Parathyroid adenoma (tissue), 2 donors: ENCODE data around the gene MTARC2.

Experiments used
- H2AFZ ChIP-seq: fragments of 300-600 bp; sonication (generic); one replicate; pipeline ENCODE4 v1.7.0; 2017; ENCODE audit warnings: antibody characterized with exemption, mild to moderate bottlenecking
- H3K27ac ChIP-seq: fragments of 300-600 bp; sonication (generic); one replicate; pipeline ENCODE4 v1.7.0; 2017
- H3K27me3 ChIP-seq: fragments of 300-600 bp; sonication (generic); one replicate; pipeline ENCODE4 v1.7.0; 2017; ENCODE audit warnings: low read length; ENCODE audit not compliant: control insufficient read depth, insufficient read depth
- H3K36me3 ChIP-seq: fragments of 300-600 bp; sonication (generic); one replicate; pipeline ENCODE4 v1.7.0; 2017; ENCODE audit warnings: low read length; ENCODE audit not compliant: control insufficient read depth, insufficient read depth
- H3K4me1 ChIP-seq: fragments of 300-600 bp; sonication (generic); one replicate; pipeline ENCODE4 v1.7.0; 2017; ENCODE audit warnings: control low read depth
- H3K4me2 ChIP-seq: fragments of 300-600 bp; sonication (generic); one replicate; pipeline ENCODE4 v1.7.0; 2017; ENCODE audit warnings: low read length
- H3K4me3 ChIP-seq: fragments of 300-600 bp; sonication (generic); one replicate; pipeline ENCODE4 v1.7.0; 2017; ENCODE audit warnings: low read depth, low read length
- H3K79me2 ChIP-seq: fragments of 300-600 bp; sonication (generic); one replicate; pipeline ENCODE4 v1.7.0; 2017; ENCODE audit warnings: control low read depth
- H3K9ac ChIP-seq: fragments of 300-600 bp; sonication (generic); one replicate; pipeline ENCODE4 v1.7.0; 2017; ENCODE audit warnings: mild to moderate bottlenecking
- H3K9me3 ChIP-seq: fragments of 300-600 bp; sonication (generic); one replicate; pipeline ENCODE4 v1.7.0; 2017; ENCODE audit warnings: low read length; ENCODE audit not compliant: control insufficient read depth
- TF ChIP-seq, protein P1 (sequence below): fragments of 300-600 bp; sonication (generic); IDR thresholded peaks from one replicate; pipeline ENCODE4 v1.7.0; 2017; ENCODE audit warnings: antibody characterized with exemption, mild to moderate bottlenecking
- donor health status: primary hyperparathyroidism.

Gene MTARC2

GRCh38 chr1:220746851-220747250 lies 1.3 kb upstream of the MTARC2 start:
- no peaks in the 10 kb centered on the region for H3K9me3 ChIP-seq
- peaks cover 4% of the 10 kb centered on the region for H3K4me1 ChIP-seq
- H3K4me3 ChIP-seq: no peak overlapping the region
- no peak overlapping the region for H3K27ac ChIP-seq
- H3K79me2 ChIP-seq: peaks cover 23% of the 10 kb centered on the region
- H3K36me3 ChIP-seq: no peaks in the 10 kb centered on the region
- TF ChIP-seq, protein P1, sequence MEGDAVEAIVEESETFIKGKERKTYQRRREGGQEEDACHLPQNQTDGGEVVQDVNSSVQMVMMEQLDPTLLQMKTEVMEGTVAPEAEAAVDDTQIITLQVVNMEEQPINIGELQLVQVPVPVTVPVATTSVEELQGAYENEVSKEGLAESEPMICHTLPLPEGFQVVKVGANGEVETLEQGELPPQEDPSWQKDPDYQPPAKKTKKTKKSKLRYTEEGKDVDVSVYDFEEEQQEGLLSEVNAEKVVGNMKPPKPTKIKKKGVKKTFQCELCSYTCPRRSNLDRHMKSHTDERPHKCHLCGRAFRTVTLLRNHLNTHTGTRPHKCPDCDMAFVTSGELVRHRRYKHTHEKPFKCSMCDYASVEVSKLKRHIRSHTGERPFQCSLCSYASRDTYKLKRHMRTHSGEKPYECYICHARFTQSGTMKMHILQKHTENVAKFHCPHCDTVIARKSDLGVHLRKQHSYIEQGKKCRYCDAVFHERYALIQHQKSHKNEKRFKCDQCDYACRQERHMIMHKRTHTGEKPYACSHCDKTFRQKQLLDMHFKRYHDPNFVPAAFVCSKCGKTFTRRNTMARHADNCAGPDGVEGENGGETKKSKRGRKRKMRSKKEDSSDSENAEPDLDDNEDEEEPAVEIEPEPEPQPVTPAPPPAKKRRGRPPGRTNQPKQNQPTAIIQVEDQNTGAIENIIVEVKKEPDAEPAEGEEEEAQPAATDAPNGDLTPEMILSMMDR: no peak
- H3K27me3 ChIP-seq: no peaks in the 10 kb centered on the region
- no peak overlapping the region for H3K9ac ChIP-seq
- peak overlapping the region; percentile 79 for H2AFZ ChIP-seq
- no peak overlapping the region for H3K4me2 ChIP-seq

GRCh38 chr1:220747437-220748088 lies 559 bp upstream of the MTARC2 start:
- Histone ChIP-seq H3K27ac (peak overlapping the region; percentile 88), H3K4me1 (peaks cover 6% of the 10 kb centered on the region), H3K4me2 (peak overlapping the region; percentile 88), H3K9me3 (no peaks in the 10 kb centered on the region), H3K79me2 (peaks cover 30% of the 10 kb centered on the region), H3K27me3 (no peaks in the 10 kb centered on the region), H2AFZ (peak overlapping the region; percentile 79), H3K9ac (no peak overlapping the region), H3K36me3 (no peaks in the 10 kb centered on the region), H3K4me3 (peak overlapping the region; percentile 87)
- TF ChIP-seq, protein P1: no peak

GRCh38 chr1:220748936-220749335 lies 814 bp downstream of the MTARC2 start:
- Histone ChIP-seq H3K27ac (peak overlapping the region; percentile 88), H3K36me3 (no peaks in the 10 kb centered on the region), H3K4me1 (peaks cover 10% of the 10 kb centered on the region), H2AFZ (no peak overlapping the region), H3K9me3 (no peaks in the 10 kb centered on the region), H3K4me3 (peak overlapping the region; percentile 87), H3K9ac (peak overlapping the region; percentile 67), H3K4me2 (peak overlapping the region; percentile 88), H3K27me3 (no peaks in the 10 kb centered on the region), H3K79me2 (peaks cover 30% of the 10 kb centered on the region)
- TF ChIP-seq, protein P1: no peak

GRCh38 chr1:220750131-220750515 lies 2.0 kb downstream of the MTARC2 start:
- H3K4me3 ChIP-seq: peak overlapping the region; percentile 87
- H3K36me3 ChIP-seq: no peaks in the 10 kb centered on the region
- no peaks in the 10 kb centered on the region for H3K27me3 ChIP-seq
- peak overlapping the region; percentile 88 for H3K4me2 ChIP-seq
- H2AFZ ChIP-seq: no peak overlapping the region
- peaks cover 30% of the 10 kb centered on the region for H3K79me2 ChIP-seq
- TF ChIP-seq, protein P1: no peak
- no peaks in the 10 kb centered on the region for H3K9me3 ChIP-seq
- no peak overlapping the region for H3K9ac ChIP-seq
- peak overlapping the region; percentile 88 for H3K27ac ChIP-seq
- peaks cover 22% of the 10 kb centered on the region for H3K4me1 ChIP-seq

DNA sequence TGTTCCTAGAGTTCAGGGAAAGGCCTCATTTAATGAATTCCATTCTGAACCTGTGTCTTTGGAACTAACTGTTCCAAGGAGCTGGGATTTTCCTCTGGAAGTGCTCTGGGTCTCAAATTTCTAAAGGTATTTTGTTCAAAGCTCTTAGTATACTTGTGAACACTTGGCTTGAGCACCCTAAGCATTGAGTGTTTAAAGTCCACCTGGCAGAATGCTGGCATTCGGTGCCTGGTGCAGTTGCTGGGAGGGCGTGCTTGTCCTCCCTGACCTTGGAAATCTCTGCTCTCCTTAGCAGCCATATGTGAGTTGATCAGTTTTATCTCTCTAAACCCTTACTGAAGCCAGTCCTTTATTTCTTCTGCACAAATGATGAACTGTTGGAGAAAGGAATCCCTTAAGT lies 3.0 kb downstream of the MTARC2 start:
- Histone ChIP-seq H3K79me2 (peaks cover 30% of the 10 kb centered on the region), H3K27ac (peak overlapping the region; percentile 88), H3K9me3 (no peaks in the 10 kb centered on the region), H3K4me1 (peaks cover 31% of the 10 kb centered on the region), H3K9ac (no peak overlapping the region), H2AFZ (no peak overlapping the region), H3K4me2 (peak overlapping the region; percentile 88), H3K4me3 (peak overlapping the region; percentile 87), H3K36me3 (no peaks in the 10 kb centered on the region), H3K27me3 (no peaks in the 10 kb centered on the region)
- TF ChIP-seq, protein P1: no peak
